GM10847 (cell line): ENCODE measurements around the gene FTCDNL1.

Experiments used
- POLR2A ChIP-seq: IDR thresholded peaks from 2 replicates; pipeline ENCODE4 v1.6.1; 2011; ENCODE audit not compliant: insufficient read length; ENCODE audit errors: extremely low read depth

FTCDNL1 gene

GRCh38 chr2:199851883-199852282 lies 891 bp upstream of the FTCDNL1 start:
- TF ChIP-seq POLR2A: no peak

DNA sequence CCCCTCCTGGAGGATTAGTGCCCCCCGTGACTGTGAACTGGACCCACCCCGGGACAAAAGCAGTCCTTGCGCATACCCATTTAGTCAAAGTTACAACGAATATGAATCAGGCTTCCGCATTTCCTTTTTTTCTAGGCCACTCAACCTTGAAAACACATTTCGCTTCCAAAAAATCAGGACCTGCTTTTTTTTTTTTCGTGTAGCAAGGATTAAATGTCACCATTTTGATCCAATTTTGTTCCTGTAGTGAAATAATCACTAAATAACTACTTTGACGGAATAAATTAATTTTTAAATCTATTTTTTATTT lies 464 bp upstream of the FTCDNL1 start:
- no peak for TF ChIP-seq POLR2A

GRCh38 chr2:199850218-199850717 lies 724 bp downstream of the FTCDNL1 start:
- no peak for TF ChIP-seq POLR2A

DNA sequence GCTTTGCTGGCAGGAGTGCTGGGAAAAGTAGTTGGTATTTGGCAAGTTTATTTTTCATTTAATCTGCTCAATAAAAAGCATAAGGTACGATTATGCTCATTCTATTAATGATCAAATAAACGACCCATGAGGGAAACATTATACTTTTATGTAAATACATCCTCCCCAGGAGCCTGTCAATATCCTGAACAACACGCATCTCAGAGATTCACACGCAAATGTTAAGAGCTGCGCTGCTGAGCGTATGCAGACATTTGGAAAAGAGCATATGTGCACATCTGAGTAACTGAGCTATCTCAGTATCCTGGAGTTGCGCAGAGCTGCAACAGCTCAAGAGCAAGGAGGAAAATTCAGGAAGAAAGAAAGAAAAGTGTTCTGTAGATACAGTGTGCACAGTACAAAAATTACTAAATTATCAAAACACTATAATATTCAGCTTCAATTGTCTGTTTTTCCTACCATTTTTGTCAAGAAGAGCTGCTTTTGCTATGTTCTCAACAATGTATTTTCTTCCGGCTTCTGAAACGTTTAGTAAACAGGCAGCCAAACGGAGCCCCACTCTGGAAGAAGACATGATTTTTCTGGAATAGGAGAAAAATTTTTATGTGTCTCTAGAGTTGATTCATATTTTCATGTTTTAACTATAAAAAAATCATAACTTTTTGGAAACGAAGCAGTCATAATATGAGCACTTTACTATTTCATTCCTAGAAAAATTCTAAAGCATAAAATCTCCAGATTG lies 2.4 kb downstream of the FTCDNL1 start:
- no peak for TF ChIP-seq POLR2A

GRCh38 chr2:199847181-199847864 lies 3.7 kb downstream of the FTCDNL1 start:
- TF ChIP-seq POLR2A: no peak

DNA sequence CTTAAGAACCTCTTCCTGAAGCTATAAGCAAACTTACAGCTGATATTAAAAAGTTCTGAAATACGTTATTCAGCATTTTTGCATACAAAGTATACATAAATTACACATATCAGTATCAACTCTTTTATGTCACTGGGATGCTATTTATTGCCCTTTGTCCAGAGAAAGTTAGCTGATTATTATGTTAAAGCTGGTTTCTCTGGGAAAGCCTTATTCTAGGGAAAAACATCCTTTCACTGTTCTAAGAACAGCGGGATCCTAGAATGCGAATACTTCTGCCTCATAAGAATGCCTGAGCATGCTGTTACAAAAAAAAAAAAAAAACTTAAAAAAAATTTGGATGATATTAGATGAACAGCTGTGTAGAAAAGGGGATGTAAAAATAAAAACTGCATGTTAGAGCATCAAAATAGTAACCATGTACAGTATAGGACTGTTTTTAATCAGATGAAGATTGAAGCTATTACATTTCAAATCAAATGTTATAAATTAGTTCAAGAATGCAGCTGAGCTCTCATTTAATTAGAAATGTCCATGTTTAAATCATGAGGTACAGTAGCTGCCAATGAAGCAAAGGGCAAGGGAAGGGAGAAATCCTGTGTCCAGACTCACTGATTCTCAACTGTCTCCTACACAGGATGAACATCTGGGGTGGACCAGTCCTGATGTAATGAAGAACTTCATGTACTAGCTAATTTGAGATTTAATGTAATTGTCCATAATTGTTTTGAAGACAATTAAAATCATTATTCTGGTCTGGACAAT lies 8.2 kb downstream of the FTCDNL1 start:
- no peak for TF ChIP-seq POLR2A

DNA sequence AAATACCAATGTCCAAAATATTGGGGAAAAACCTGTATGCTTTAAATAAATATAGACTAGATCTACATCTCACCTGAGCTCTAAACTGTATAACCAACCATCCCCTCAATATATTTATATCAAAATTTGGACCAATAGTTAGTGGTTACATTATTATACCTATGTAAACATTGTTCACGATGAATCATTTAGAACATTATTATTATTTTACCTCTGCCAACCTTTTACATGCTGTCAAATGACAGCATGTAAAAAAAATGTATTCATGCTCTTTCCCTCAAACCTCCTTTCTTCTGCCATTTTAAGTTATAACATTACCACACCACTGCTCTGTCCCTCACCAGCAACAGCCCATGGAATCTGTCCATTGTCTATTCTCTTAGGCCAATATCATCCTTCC lies 9.6 kb downstream of the FTCDNL1 start:
- no peak for TF ChIP-seq POLR2A

- no peak for TF ChIP-seq POLR2A
These were observed 12.6 kb downstream of the FTCDNL1 start for GRCh38 chr2:199838399-199838798.

DNA sequence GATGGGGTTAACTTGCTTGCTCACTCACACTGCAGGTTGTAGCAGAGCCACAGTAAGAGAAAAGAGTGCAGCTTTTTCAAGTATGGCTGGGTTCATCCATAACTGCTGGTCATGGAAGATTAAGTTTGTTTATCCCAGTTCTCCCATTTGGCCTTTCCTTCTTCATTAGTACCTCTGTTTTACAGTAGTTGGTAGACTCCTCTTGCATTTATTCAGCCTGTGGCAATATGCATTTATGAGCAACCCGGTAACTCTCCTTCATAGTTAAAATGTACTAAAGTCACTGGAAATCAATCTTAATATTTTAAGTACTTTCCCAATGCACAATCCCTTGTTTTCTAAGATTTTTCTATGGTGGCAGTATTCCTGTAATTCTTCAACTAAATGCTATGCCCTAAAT lies 14.0 kb downstream of the FTCDNL1 start:
- no peak for TF ChIP-seq POLR2A

- no peak for TF ChIP-seq POLR2A
These were observed 17.5 kb downstream of the FTCDNL1 start for GRCh38 chr2:199833525-199833924.

DNA sequence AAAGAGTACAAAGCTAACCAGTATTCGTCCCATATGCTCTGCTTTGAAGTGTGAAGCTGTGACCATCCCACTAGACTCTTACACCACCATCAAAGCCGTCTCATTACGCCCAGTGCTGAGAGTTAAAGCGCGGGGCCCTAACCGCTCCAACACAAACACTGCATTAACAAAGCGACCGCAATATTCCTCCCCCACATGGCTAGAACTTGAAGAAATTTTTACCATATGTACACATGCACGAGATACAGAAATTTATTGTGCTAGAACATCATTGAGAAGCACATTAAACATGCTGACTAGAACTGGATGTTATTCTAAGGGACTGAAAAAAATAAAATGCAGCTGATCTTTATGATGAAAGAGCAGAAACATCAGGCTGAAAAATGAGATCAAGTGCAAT lies 20.5 kb downstream of the FTCDNL1 start:
- no peak for TF ChIP-seq POLR2A

DNA sequence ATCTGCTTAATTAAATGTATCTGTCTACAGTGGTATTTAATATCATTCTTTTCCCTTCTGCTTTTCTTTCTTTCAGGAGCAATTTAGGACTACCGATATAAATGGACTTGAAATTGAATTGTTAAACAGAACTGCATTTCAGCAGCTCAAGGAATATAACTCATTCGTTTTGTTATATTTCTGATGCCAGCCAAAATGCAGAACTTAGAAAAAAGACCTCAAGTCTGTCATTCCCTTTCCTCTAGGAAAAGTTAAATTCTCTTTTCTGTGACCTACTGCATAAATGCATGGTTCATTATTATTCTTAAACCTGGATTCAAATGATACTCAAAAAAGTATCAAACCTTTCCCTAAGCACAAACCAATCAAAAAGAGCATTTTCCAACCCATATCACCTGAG lies 21.4 kb downstream of the FTCDNL1 start:
- TF ChIP-seq POLR2A: no peak

DNA sequence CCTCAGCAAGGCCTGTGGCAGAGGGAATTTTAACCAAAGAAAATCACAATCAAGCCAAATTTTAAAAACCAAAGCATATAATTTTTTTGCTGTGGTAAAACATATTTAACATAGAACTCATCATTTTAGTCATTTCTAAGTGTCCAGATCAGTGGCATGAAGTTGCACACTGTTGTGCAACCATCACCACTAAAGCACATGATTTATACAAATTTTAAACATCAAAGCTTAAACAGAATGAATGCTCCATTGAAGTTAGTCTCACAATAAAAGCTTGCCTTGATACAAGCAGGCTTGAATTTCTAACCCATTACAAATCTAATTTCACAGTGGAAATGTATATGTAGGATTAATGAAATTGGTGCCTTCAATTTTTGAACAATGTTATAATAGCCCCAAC lies 31.2 kb downstream of the FTCDNL1 start:
- no peak for TF ChIP-seq POLR2A

GRCh38 chr2:199818754-199819153 lies 32.2 kb downstream of the FTCDNL1 start:
- no peak for TF ChIP-seq POLR2A

DNA sequence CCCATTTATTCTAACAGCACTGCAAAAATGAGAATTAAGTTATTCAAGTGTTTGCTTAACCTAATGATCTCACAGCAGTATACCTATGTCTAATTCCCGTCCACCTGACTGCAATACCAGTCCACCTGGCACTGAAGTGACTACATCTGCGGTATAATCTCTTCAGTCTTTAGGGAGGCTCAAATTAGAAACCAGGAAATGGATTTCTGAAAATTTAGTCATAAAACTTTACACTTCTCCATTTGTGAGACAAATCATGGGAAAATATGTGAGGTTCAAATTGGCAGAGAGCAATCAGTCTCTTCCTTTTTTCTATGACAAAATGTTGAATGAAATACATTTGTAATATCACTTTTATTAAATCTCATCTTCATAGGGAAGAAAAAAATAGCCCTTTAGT lies 33.0 kb downstream of the FTCDNL1 start:
- no peak for TF ChIP-seq POLR2A

DNA sequence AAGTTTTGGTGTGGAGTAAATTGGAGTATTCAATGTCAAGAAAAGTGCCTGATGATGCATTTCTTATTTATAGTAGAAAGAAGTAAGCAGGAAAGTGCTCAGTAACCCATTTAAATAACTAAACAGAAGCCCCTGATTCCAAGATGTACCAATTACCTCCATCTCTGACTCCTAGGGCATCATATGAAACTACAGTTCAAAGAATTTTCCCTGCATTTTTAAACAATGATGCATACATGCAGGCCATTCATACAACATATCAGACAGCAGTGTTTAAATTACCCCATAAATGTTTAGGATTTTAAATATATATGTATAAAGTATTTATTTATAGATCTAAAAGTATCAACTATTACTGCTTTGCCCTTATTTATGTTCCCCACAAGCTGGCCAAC lies 36.2 kb downstream of the FTCDNL1 start:
- no peak for TF ChIP-seq POLR2A
